NCI-H2227 (cell line): Measurements from ENCODE around the gene ERGIC1.
A peak's percentile ranks its signal among the peaks of the same experiment; 100 is the strongest.

Experiments
- DNase-seq: peaks from one replicate; lab custom pipeline; 2025; ENCODE audit not compliant: unreplicated experiment; lab: John Stamatoyannopoulos, UW

The ERGIC1 gene

GRCh38 chr5:172941067-172941516, 107.0 kb downstream of the ERGIC1 start:
- peak; percentile 3 for DNase-seq

DNA sequence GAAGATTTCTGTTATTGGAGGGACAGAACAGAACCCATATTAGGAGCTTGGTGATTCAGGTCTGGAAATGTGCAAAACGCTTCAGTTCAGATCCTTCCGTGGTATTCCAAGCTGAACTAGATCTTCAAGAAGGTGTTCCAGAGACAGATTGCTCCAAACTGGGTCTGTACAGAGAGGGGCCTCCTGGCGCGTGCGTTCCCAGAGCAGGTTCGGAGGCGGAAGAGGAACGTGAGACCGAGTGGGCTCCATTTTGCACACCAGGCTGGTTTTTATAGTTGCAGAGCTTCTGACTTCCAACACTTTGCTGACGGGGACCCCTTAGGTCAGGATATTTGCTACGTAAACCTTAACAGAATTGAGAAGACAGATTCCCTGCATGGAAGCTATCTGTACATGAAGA, 108.5 kb downstream of the ERGIC1 start:
- DNase-seq, result no peak

DNA sequence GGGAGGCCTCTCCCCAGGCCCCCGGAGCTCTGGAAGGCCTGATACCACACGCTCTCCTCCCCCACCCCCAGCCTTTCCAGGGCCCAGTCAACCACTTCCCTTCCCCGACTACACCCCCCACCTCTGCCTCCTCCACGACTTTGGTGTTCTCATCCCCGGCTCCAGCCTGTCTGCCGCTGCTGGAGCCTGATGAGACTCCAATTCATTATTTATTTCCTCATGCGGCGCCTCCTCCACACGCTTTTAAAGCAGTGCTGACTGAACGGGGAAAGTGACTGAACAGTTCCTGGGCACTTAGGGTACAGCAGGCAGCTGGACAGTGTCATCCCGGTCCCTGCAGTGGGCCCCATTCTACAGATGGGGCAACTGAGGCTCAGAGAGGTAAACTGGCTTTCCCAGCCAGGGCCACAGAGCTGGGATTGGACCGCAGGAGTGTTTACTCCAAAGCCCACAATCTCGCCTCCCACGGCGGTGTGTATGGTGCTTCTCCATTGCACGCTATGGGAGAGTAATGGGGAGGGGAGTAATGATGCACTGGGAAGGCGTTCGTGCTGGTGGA, 109.3 kb downstream of the ERGIC1 start:
- peak; percentile 32 for DNase-seq

DNA sequence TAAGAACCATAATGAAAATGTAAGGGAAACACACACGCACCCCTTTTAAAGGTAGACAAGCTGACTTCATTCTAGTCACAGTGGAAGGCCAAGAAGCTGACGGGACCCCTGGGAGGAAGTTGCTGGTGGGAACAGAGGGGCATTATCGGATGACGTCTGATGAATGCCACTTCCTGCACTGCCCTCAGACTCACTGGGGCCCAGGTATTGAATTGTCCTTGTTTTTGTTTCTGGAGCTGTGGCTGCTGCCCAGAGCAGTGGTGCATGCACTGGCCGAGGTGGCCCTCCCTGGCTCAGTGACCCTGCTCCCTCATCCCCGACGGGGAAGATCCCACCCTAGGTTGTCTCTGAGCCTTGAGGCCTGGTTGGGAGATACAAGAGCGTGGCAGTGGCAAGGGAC, 109.9 kb downstream of the ERGIC1 start:
- DNase-seq, result no peak

DNA sequence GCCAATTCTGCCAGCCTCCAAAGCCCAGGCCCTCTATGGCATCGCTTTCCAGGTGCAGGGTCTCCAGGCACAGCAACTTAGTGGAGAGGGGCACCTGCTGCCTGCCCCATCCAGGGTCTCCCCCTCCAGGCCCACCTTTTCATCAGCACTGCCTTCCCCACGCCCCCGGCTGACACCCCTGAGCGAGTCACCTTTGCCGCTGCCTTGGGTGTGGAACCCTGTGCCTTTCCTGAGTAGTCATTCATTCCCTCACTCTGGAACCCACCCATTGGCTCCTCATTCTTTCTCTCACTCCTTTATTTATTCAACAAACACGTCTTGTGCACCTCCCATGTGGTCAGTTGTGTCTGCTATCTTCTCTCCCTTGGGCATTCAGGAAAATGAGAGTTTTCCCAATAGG, 110.7 kb downstream of the ERGIC1 start:
- DNase-seq, result no peak

DNA sequence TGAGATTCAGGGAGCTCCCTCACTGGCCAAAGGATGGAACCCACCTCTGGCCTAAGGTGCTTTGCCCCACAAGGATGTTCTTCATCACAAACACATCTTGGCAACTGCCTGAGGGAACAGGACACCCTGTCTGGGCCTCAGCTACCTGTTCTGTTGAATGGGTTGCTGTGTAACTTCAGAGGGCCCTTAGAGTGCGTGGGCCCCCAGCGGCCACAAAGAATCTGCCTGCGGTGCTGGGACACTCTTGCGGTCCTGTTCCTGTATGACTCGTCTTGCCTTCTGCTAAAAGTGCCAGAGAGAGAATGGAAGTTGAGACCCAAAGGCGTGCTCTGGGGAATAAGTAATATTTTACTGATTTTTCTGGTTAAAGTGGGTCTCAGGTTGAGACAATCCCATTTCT, 111.1 kb downstream of the ERGIC1 start:
- no peak for DNase-seq

GRCh38 chr5:172946146-172946545, 112.1 kb downstream of the ERGIC1 start:
- no peak for DNase-seq

DNA sequence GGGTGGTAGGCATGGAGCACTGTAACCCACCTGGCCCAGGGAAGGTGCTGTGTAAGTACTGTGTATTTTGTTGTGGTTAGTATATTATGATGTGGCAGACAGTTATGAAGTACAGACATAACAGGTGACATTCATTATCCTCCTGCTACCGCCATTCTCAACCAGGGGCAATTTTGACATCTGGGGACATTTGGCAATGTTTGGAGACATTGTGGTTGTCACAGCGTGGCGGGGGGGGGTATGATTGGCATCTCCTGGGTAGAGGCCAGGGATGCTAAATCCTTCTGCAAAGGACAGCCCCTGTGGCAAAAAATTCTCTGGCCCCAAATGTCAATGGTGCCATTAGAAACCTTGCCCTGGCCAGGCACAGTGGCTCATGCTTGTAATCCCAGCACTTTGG, 115.4 kb downstream of the ERGIC1 start:
- no peak for DNase-seq

- no peak for DNase-seq
Measured at GRCh38 chr5:172950176-172950965, 116.3 kb downstream of the ERGIC1 start.

DNA sequence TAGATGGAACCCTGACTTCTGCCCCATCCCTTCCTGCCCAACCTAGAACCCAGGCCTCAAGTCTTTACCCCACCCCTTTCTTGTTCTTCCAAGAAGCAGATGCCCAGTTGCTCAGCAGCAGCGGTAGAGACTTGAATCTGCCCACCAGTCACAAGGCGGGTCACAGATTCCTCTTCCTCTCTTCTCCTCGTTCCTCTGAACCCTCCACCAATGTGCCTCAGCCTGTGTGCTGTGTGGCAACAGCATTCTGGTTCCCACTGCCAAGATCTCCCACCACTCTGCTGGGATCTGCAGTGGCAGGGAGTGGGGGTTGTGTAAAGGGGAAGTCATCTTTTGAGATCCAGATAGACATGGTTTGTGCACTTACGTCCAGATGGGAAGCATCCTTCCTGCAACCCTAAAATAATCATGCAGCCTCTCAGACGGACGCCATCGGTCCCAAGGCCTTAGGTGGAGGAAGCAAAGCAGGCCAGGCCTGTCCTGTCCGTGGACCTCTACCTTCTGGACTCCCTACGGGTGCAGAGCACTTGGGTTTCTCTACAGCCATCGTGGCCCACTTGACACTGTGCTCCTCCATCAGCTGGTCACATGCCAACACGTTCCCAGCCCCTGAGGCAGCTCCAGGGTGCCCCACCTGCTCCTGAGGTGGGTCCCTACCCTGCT, 117.5 kb downstream of the ERGIC1 start:
- no peak for DNase-seq

GRCh38 chr5:172952034-172952511, 118.0 kb downstream of the ERGIC1 start:
- no peak for DNase-seq

GRCh38 chr5:172953776-172954675, 120.0 kb downstream of the ERGIC1 start:
- DNase-seq, result no peak

DNA sequence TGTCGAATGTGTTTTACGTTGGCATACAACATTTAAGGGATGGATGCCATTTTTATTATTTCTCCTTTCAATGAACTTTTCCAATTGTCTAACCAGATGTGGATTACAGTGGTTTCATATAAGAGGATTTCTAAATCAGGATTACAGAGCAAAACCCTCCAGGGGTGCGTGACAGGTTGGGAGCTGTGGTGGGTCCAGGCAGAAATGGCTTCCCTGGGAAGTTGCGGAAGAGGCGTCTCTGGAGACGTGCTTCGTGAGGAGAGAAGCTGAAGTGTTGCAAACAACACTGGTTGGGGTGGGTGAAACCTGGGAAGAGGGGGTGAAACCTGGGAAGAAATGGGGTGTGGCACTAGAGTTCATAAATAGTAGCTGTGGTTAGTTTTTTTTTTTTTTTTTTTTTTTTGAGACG, 120.7 kb downstream of the ERGIC1 start:
- DNase-seq, result no peak

DNA sequence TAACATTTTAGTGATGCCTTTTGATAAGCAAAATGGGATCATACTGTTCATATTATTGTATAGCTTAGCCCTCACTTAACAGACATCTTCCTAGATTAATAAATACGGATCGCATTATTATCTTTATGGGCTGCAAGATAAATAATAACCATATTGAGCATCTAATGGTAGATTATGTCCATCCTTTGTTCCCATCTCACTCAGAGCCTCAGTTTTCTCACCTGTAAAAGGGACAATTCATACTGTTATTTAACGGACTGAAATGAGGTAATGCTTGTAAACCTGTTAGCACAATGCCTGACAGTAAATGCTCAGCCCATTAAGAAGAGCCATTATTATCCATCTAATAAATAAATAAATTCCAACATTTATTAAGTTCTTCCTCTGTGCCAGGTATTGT, 122.2 kb downstream of the ERGIC1 start:
- no peak for DNase-seq

GRCh38 chr5:172956936-172957335, 122.9 kb downstream of the ERGIC1 start:
- DNase-seq, result no peak

GRCh38 chr5:172957458-172957857, 123.4 kb downstream of the ERGIC1 start:
- DNase-seq, result no peak

DNA sequence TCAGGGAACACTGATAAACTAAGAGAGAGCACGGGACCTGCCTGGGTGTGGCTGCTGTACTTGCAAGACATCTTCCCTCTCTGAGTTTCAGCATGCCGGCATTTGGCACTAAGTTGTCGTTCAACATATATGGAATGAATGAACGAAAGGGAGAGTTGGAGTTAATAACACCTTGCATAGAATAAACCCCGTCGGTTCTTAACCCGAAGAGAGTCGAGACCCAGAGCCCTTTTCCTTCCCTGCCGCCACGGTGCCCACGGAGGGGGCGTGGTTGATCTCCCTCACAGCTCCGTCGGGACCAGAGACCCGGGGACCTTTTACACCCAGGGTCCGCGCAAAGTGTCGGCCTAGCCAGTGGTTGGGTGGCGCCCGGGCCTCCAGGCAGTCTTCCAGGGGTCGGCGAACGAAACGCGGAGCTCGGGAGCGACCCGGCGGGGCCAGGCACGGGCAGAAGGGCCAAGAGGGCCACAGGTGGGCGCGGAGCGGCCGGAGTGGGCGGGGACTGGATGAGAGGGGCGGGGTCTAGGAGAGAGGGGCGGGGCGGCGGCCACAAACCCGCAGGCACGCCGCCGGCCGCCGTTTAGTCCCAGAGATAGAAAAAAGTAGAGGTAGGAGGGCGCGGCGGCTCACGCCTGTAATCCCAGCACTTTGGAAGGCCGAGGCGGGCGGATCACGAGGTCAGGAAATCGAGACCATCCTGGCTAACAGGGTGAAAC, 124.4 kb downstream of the ERGIC1 start:
- peak; percentile 53 for DNase-seq

GRCh38 chr5:172959824-172960799, 126.1 kb downstream of the ERGIC1 start:
- DNase-seq, result no peak

DNA sequence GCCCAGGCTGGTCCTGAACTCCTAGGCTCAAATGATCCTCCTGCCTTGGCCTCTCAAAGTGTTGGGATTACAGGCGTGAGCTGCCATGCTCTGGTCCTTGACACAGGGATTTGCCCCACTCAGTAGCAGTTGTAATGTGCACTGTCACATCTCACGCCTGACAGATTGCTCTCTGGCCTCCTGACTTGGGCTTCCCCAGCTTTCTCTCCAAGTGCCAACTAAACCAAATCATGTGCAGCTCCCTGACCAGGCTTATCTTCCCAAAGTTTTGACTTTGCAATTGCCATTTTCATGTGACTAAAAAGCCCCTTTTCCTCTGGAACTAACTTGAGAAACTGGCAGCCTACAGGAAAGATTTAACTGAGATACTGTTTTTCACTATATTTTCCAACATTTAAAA, 135.9 kb downstream of the ERGIC1 start:
- no peak for DNase-seq
